Activated CD8-positive, alpha-beta memory T cell treated with anti-CD3 and anti-CD28 coated beads, Interleukin-2, amount 50 U/mL, for 48 hours (primary cell): Measurements from ENCODE around the gene CD164L2.
"Not testable (repeated sequence)": the region's sequence is repeated elsewhere in the genome, so short reads cannot be mapped to it uniquely, and the experiment has no call there.

Source experiments
- DNase-seq: peaks from one replicate; pipeline ENCODE4 v3.0.0-alpha.2; 2020

Gene CD164L2

GRCh38 chr1:27403931-27404330 is 20.8 kb upstream of the CD164L2 start:
- no peak for DNase-seq

GRCh38 chr1:27403065-27403726 is 20.1 kb upstream of the CD164L2 start:
- no peak for DNase-seq

GRCh38 chr1:27402349-27402754 is 19.2 kb upstream of the CD164L2 start:
- DNase-seq, result no peak

- DNase-seq, result no peak
Observed at GRCh38 chr1:27400963-27401341, 17.8 kb upstream of the CD164L2 start.

- no peak for DNase-seq
Observed at GRCh38 chr1:27400082-27400962, 17.2 kb upstream of the CD164L2 start.

GRCh38 chr1:27399251-27400025 is 16.3 kb upstream of the CD164L2 start:
- DNase-seq, result no peak

GRCh38 chr1:27398405-27399149 is 15.4 kb upstream of the CD164L2 start:
- DNase-seq, result no peak

GRCh38 chr1:27397749-27398148 is 14.6 kb upstream of the CD164L2 start:
- DNase-seq, result no peak

GRCh38 chr1:27397110-27397509 is 14.0 kb upstream of the CD164L2 start:
- no peak for DNase-seq

GRCh38 chr1:27395441-27396195 is 12.5 kb upstream of the CD164L2 start:
- DNase-seq, result peak; percentile 88

- no peak for DNase-seq
Observed at GRCh38 chr1:27394925-27395324, 11.8 kb upstream of the CD164L2 start.

- no peak for DNase-seq
Observed at GRCh38 chr1:27394282-27394658, 11.1 kb upstream of the CD164L2 start.

GRCh38 chr1:27393641-27394281 is 10.6 kb upstream of the CD164L2 start:
- no peak for DNase-seq

GRCh38 chr1:27392778-27393635 is 9.9 kb upstream of the CD164L2 start:
- DNase-seq, result no peak

GRCh38 chr1:27392096-27392777 is 9.1 kb upstream of the CD164L2 start, which contains the start of gene GPR3:
Gene GPR3 (plus strand): TSS chr1:27392622. CDS start chr1:27393799, 1,177 bp downstream.
- DNase-seq, result peak; percentile 99

- peak; percentile 69 for DNase-seq
Observed at GRCh38 chr1:27391511-27392095, 8.5 kb upstream of the CD164L2 start.

- DNase-seq, result peak; percentile 87
Observed at GRCh38 chr1:27388337-27389005, 5.3 kb upstream of the CD164L2 start.

GRCh38 chr1:27384797-27385196 is 1.7 kb upstream of the CD164L2 start:
- not testable (repeated sequence) for DNase-seq

- no peak for DNase-seq
Observed at GRCh38 chr1:27383661-27384060, 528 bp upstream of the CD164L2 start.
